Measurements from ENCODE around the gene SDK1. TPM values are rescaled to one million over a fixed set of nuclear protein-coding genes. Genes with fewer than 3 reads are reported as not detected.
A peak's percentile ranks its signal among the peaks of the same experiment; 100 is the strongest.

The SDK1 gene
- total and polyA plus RNA-seq, 2 of the 8 experiments (the other 6 are each of a cell fraction or from before 2014, with no cell fraction given), result 3.3 to 7.2 TPM

DNA sequence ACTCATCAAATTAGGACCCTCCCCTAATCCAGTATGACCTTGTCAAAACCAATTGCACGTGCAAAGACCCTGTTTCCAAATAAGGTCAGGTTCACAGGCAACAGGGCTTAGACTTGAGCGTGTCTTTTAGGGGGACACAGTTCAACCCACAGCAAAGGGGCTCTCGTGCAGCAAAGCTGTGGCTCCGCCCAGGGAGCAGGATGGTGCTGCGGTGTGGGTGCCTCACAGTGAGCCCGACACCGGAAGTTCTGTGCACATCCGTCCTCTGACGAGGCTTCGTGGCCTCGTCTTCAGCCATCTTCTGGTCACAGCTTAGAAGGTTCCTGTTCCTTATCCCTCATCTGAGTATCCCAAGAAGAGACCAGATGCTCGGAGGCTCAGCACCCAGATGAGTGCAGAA is 871.8 kb downstream of the SDK1 start:
- no peak overlapping the region for H2AK5ac ChIP-seq (ENCODE audit: low read depth, low read length)
- H3K4me1 ChIP-seq (replicated peaks in 1 of 4; ENCODE audit: control insufficient read depth in 3 of 4, insufficient read depth in 4 of 4, low read length in 3 of 4), result no peaks in the 10 kb centered on the region
- peaks cover 7 to 9% of the 10 kb centered on the region in 2 experiments; a peak in 3 of 4 replicates for H3K9me3 ChIP-seq (ENCODE audit: insufficient read depth in 2 of 2, low read depth in 1 of 2, low read length in 1 of 2)
- no peak overlapping the region for H2BK120ac ChIP-seq (replicated peaks; ENCODE audit: low read depth, low read length)
- no peak for TF ChIP-seq BRCA1 (IDR thresholded peaks at IDR 0.05; ENCODE audit: low read depth, low read length)
- TF ChIP-seq ASH2L (IDR thresholded peaks at IDR 0.05; ENCODE audit: low read length), result no peak
- TF ChIP-seq NRF1 (IDR thresholded peaks at IDR 0.05; ENCODE audit: low read depth, low read length), result no peak
- no peak for TF ChIP-seq CBX8 (IDR thresholded peaks at IDR 0.05; ENCODE audit: borderline replicate concordance, low read depth, low read length)
- TF ChIP-seq FOSL1 (IDR thresholded peaks at IDR 0.05; ENCODE audit: insufficient read depth, low read depth, low read length), result no peak
- no peak for TF ChIP-seq KDM1A (IDR thresholded peaks at IDR 0.05; ENCODE audit: borderline replicate concordance, low read length)
- TF ChIP-seq KDM5A (IDR thresholded peaks at IDR 0.05; ENCODE audit: low read length), result no peak
- TF ChIP-seq RBBP5 (IDR thresholded peaks at IDR 0.05; ENCODE audit: borderline replicate concordance, low read depth, low read length), result no peak
- TF ChIP-seq RXRA (IDR thresholded peaks at IDR 0.05; ENCODE audit: insufficient read depth, low read depth, low read length), result no peak
- TF ChIP-seq KDM4A (IDR thresholded peaks at IDR 0.05; ENCODE audit: low read depth, low read length, severe bottlenecking), result no peak
- TF ChIP-seq SIRT6 (IDR thresholded peaks at IDR 0.05; ENCODE audit: low read length), result no peak
- no peak for TF ChIP-seq EZH2 (IDR thresholded peaks at IDR 0.05; ENCODE audit: low read depth, low read length, severe bottlenecking)
- no peak for TF ChIP-seq CEBPB (IDR thresholded peaks at IDR 0.05; ENCODE audit: low read depth, low read length)
- TF ChIP-seq TBP (IDR thresholded peaks at IDR 0.05; ENCODE audit: low read depth, low read length), result no peak
- TF ChIP-seq CTBP2 (IDR thresholded peaks at IDR 0.05; ENCODE audit: borderline replicate concordance, insufficient read depth, insufficient read length, low read length), result no peak
- no peak for TF ChIP-seq SIX5 (IDR thresholded peaks at IDR 0.05; ENCODE audit: low read depth, low read length)
- no peak overlapping the region for H2AFZ ChIP-seq (ENCODE audit: low read length)
- FAIRE-seq (no peak), DNase-seq (ENCODE audit: low read depth in 1 of 2, low spot score in 2 of 2) (no peak)
- ChIA-PET POLR2A (ENCODE audit: partially characterized antibody) (no interaction called here), CTCF (ENCODE audit: partially characterized antibody) (interaction anchor here (1.3 kb wide), 1 partner anchor 8 kb away, joined by 3 read pairs; no protein-coding TSS in a partner anchor)
- H4K8ac ChIP-seq (ENCODE audit: extremely low read depth, insufficient read depth, low read length), result no peak overlapping the region
- no peak overlapping the region for H3K18ac ChIP-seq (ENCODE audit: extremely low read depth, low read length)
- no peak overlapping the region for H3K4ac ChIP-seq (replicated peaks; ENCODE audit: insufficient read length, low read depth, low read length)
- H3K9ac ChIP-seq (replicated peaks in 1 of 4; ENCODE audit: extremely low read depth in 1 of 4, low read depth in 3 of 4, low read length in 3 of 4), result no peak overlapping the region
- no peaks in the 10 kb centered on the region for H3K79me2 ChIP-seq (ENCODE audit: control insufficient read depth in 1 of 2, insufficient read depth in 2 of 2, low read length in 2 of 2)
- no peaks in the 10 kb centered on the region for H3K36me3 ChIP-seq (ENCODE audit: control insufficient read depth in 2 of 4, insufficient read depth in 4 of 4, low read length in 3 of 4)
- H3K4me2 ChIP-seq (ENCODE audit: insufficient read depth in 1 of 2, low read depth in 2 of 2, low read length in 2 of 2), result no peak overlapping the region
- H3K14ac ChIP-seq (ENCODE audit: insufficient read length), result no peak overlapping the region
- H4K5ac ChIP-seq (ENCODE audit: insufficient read length, low read depth, low read length), result no peak overlapping the region
- no peak overlapping the region for H3K56ac ChIP-seq (replicated peaks; ENCODE audit: insufficient read length, low read depth, low read length)
- no peak overlapping the region for H3K4me3 ChIP-seq (ENCODE audit: extremely low read depth in 1 of 4, insufficient read depth in 2 of 4, low read depth in 3 of 4, low read length in 4 of 4)
- H3K27ac ChIP-seq (ENCODE audit: low read depth, low read length), result no peak overlapping the region
- H3K23ac ChIP-seq (ENCODE audit: insufficient read length), result no peak overlapping the region
- no peaks in the 10 kb centered on the region for H3K27me3 ChIP-seq (replicated peaks in 1 of 4; ENCODE audit: control insufficient read depth in 3 of 4, extremely low read depth in 1 of 4, insufficient read depth in 3 of 4, low read length in 3 of 4)
- H2BK12ac ChIP-seq (ENCODE audit: low read depth, low read length), result no peak overlapping the region
- no peak overlapping the region for H2BK5ac ChIP-seq (ENCODE audit: low read depth, low read length)
- no peaks in the 10 kb centered on the region for H4K20me1 ChIP-seq (replicated peaks in 1 of 2; ENCODE audit: control insufficient read depth in 1 of 2, insufficient read depth in 2 of 2, low read length in 2 of 2)
- 0 out of 2 replicates have a peak overlapping the region, but pooled peaks have one; percentile 46 for H2BK15ac ChIP-seq (ENCODE audit: low read length)
- WGBS, 2 experiments (ENCODE audit: extremely low coverage in 1 of 2, insufficient coverage in 1 of 2, insufficient read length in 1 of 2, insufficient replicate concordance in 2 of 2, low coverage in 1 of 2, low lambda C conversion rate in 2 of 2, missing lambda C conversion rate in 1 of 2), result 86% methylated on average over 12 of the region's 12 CpGs; no CpG with 5 or more reads in 1 of the 2 experiments
- H2BK20ac ChIP-seq (ENCODE audit: low read length), result no peak overlapping the region
- H3K79me1 ChIP-seq (ENCODE audit: low read depth, low read length), result no peaks in the 10 kb centered on the region
- H3K23me2 ChIP-seq (ENCODE audit: low read depth, low read length), result no peaks in the 10 kb centered on the region
- no peak overlapping the region for H4K91ac ChIP-seq (replicated peaks; ENCODE audit: insufficient read length, low read length)
